ENCODE data around the gene ACADS.

GRCh38 chr12:120690978-120691377, 34.6 kb upstream of the ACADS start:
- TF ChIP-seq, protein P1, sequence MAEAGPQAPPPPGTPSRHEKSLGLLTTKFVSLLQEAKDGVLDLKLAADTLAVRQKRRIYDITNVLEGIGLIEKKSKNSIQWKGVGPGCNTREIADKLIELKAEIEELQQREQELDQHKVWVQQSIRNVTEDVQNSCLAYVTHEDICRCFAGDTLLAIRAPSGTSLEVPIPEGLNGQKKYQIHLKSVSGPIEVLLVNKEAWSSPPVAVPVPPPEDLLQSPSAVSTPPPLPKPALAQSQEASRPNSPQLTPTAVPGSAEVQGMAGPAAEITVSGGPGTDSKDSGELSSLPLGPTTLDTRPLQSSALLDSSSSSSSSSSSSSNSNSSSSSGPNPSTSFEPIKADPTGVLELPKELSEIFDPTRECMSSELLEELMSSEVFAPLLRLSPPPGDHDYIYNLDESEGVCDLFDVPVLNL (CRISPR knock-in tag; IDR thresholded peaks at IDR 0.05; ENCODE audit: low read depth) = no peak
- TF ChIP-seq RAD51 (IDR thresholded peaks at IDR 0.05; ENCODE audit: borderline replicate concordance, low read depth) (no peak), POLR2G (IDR thresholded peaks at IDR 0.05; ENCODE audit: low read depth, low read length) (no peak), POLR2A (conservative IDR thresholded peaks at IDR 0.05) (no peak), NR1H2 (CRISPR knock-in tag; IDR thresholded peaks at IDR 0.05) (no peak), ZBTB43 (CRISPR knock-in tag; IDR thresholded peaks at IDR 0.05) (no peak), ZNF121 (CRISPR knock-in tag; conservative IDR thresholded peaks at IDR 0.05) (no peak), ZFP36 (IDR thresholded peaks at IDR 0.05; ENCODE audit: low read depth, low read length, partially characterized antibody) (no peak), YY1 (IDR thresholded peaks at IDR 0.05; ENCODE audit: borderline replicate concordance in 1 of 3, control insufficient read depth in 1 of 3, extremely low read depth in 1 of 3, insufficient read depth in 3 of 3, insufficient read length in 1 of 3, insufficient replicate concordance in 2 of 3, low read depth in 1 of 3, low read length in 2 of 3) (no peak), SLC30A9 (CRISPR knock-in tag; IDR thresholded peaks at IDR 0.05) (no peak)

Measured in K562 (cell line).